Thyroid gland (tissue), 4 donors: ENCODE measurements around the gene LMBR1. TPM values are rescaled to one million over a fixed set of nuclear protein-coding genes. Genes with fewer than 3 reads are reported as not detected.

Experiments
- DNase-seq, 2 donors: peaks; one replicate each; pipeline ENCODE4 v3.0.0-alpha.2; 2019
- H3K27ac ChIP-seq, 3 donors: fragments of 200-600 bp; sonication (generic); 1 replicate in 2 of 3; 2 replicates in 1 of 3; pipeline ENCODE4 v1.5.1; 2016 to 2019; ENCODE audit warnings: mild to moderate bottlenecking in 1 of 3, moderate library complexity in 1 of 3
- H3K27me3 ChIP-seq: fragments of 200-600 bp; sonication (generic); one replicate; pipeline ENCODE4 v1.5.1; 2019
- H3K36me3 ChIP-seq, 2 donors: fragments of 200-600 bp; sonication (generic); one replicate each; pipeline ENCODE4 v1.5.1; 2016 to 2019
- H3K4me1 ChIP-seq, 2 donors: fragments of 200-600 bp; sonication (generic); one replicate each; pipeline ENCODE4 v1.5.1; 2017 to 2019
- H3K4me3 ChIP-seq, 3 donors: fragments of 200-600 bp; sonication (generic); replicated peaks in 1 of 3; 1 replicate in 2 of 3; 2 replicates in 1 of 3; pipeline ENCODE4 v1.5.1; 2016; ENCODE audit warnings: mild to moderate bottlenecking in 1 of 3
- H3K9me3 ChIP-seq: fragments of 200-600 bp; sonication (generic); one replicate; pipeline ENCODE4 v1.5.1; 2017
- CTCF ChIP-seq, 6 experiments: fragments of 200-600 bp in 3 of 6; fragments of 450-650 bp in 3 of 6; sonication (generic) in 3 of 6; IDR thresholded peaks; one replicate each; pipeline ENCODE4 v1.5.1; 2016 to 2019; ENCODE audit warnings: antibody characterized with exemption in 6 of 6, mild to moderate bottlenecking in 2 of 6, inconsistent platforms in 1 of 6, moderate library complexity in 1 of 6
- POLR2A ChIP-seq, 2 donors: fragments of 450-650 bp; IDR thresholded peaks; one replicate each; pipeline ENCODE4 v1.6.1; 2017; ENCODE audit warnings: antibody characterized with exemption in 2 of 2, mild to moderate bottlenecking in 2 of 2, moderate library complexity in 1 of 2
- WGBS, 2 donors: methylation state at CpG; one replicate each; pipeline ENCODE4 v1.1.5; 2017; 5-methylcytosine and 5-hydroxymethylcytosine counted together
- intact Hi-C: fragments of 100-400 bp; cut with DNase I; formaldehyde crosslinking; loops from one replicate; pipeline ENCODE4 v1.15.1; 2023
- total RNA-seq, 4 donors: library from RNA; depleted of rRNA; stranded (reverse); fragments of >200 nt; gene quantifications; one replicate each; pipeline ENCODE4 v1.2.3, GENCODE V29; 2016

The LMBR1 gene
- total RNA-seq, 4 donors from 2014 or later = 73.9 to 205 (median 113) TPM

- H3K4me3 ChIP-seq = no peak overlapping the region
- DNase-seq = no peak
- H3K27ac ChIP-seq = no peak overlapping the region
- 77 to 79% methylated on average over 4 of the region's 4 CpGs for WGBS, 2 donors
- H3K9me3 ChIP-seq = no peaks in the 10 kb centered on the region
- no peaks in the 10 kb centered on the region for H3K27me3 ChIP-seq
- no peaks in the 10 kb centered on the region for H3K4me1 ChIP-seq
- TF ChIP-seq POLR2A (IDR thresholded peaks at IDR 0.05) = no peak
- no peak for TF ChIP-seq CTCF (IDR thresholded peaks at IDR 0.05)
- intact Hi-C loops = no loop called here
- H3K36me3 ChIP-seq = no peaks in the 10 kb centered on the region
Measured at GRCh38 chr7:156791241-156791640, 101.7 kb downstream of the LMBR1 start.

DNA sequence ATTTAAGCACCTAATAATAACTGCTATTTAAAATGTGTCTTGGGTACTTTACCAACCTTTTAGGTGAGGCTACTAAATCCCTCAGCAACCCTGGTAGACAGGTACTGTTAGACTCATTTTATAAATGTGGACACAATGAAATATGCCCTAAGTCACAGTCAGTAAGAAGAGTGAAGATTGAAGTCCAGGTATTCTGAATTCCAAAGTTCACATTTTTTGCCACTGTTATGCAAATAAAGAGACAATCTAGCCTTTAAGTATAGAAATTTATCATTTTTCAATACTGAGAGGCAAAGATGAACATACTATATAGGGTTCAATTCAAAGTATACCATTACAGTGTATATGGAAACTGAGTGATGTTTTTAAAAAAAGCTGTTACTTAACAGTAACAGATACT lies 102.7 kb downstream of the LMBR1 start:
- intact Hi-C loops = no loop called here

DNA sequence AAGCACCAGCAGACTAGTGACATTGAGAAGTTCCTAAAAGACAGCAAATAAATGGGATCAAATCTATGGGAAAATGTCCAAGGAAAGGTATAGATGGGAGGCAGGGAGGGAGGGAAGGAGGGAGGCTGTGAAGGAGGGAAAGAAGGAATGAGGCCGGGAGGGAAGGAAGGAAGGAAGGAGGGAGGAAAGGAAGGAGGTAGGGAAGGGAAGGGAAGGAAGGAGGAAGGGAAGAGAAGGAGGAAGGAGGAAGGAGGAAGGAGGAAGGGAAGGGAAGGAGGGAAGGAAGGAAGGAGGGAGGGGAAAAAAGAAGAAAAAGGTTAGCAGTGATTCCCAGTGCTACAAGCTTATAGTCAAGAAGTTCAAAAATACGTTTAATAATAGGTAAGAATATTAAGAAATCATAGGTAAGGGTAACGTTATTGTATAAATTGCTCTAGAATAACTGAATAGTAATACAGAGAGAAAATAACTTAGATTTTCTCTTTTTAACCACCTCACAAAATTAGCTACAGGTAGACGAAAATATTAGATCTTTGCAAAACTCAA lies 106.9 kb downstream of the LMBR1 start:
- no peaks in the 10 kb centered on the region for H3K27me3 ChIP-seq
- 93 to 96% methylated on average over 4 of the region's 4 CpGs for WGBS, 2 donors
- no peaks in the 10 kb centered on the region for H3K4me1 ChIP-seq
- no peak overlapping the region for H3K4me3 ChIP-seq
- intact Hi-C loops = no loop called here
- TF ChIP-seq POLR2A (IDR thresholded peaks at IDR 0.05) = no peak
- TF ChIP-seq CTCF (IDR thresholded peaks at IDR 0.05) = no peak
- DNase-seq = no peak
- no peaks in the 10 kb centered on the region for H3K9me3 ChIP-seq
- H3K36me3 ChIP-seq = no peaks in the 10 kb centered on the region
- no peak overlapping the region for H3K27ac ChIP-seq

More for the DNA sequence above, 102.7 kb downstream of the LMBR1 start:
- no peak overlapping the region for H3K27ac ChIP-seq
- no peaks in the 10 kb centered on the region for H3K9me3 ChIP-seq
- no peak overlapping the region for H3K4me3 ChIP-seq
- no peak for DNase-seq
- no peaks in the 10 kb centered on the region for H3K36me3 ChIP-seq
- H3K27me3 ChIP-seq = no peaks in the 10 kb centered on the region
- TF ChIP-seq CTCF (IDR thresholded peaks at IDR 0.05) = no peak
- TF ChIP-seq POLR2A (IDR thresholded peaks at IDR 0.05) = no peak
- no peaks in the 10 kb centered on the region for H3K4me1 ChIP-seq

- TF ChIP-seq POLR2A (IDR thresholded peaks at IDR 0.05) = no peak
- no peak for TF ChIP-seq CTCF (IDR thresholded peaks at IDR 0.05)
- no peaks in the 10 kb centered on the region for H3K36me3 ChIP-seq
- no peak for DNase-seq
- intact Hi-C loops = no loop called here
- H3K27ac ChIP-seq = no peak overlapping the region
- H3K4me1 ChIP-seq = no peaks in the 10 kb centered on the region
- no peaks in the 10 kb centered on the region for H3K9me3 ChIP-seq
- no peak overlapping the region for H3K4me3 ChIP-seq
- WGBS, 2 donors = 96 to 97% methylated on average over 4 of the region's 4 CpGs
- no peaks in the 10 kb centered on the region for H3K27me3 ChIP-seq
Measured at GRCh38 chr7:156783864-156784263, 109.1 kb downstream of the LMBR1 start.

GRCh38 chr7:156781972-156782371 lies 111.0 kb downstream of the LMBR1 start:
- no peak for DNase-seq
- no peak overlapping the region for H3K27ac ChIP-seq
- WGBS, 2 donors = 95% methylated on average over 2 of the region's 2 CpGs
- intact Hi-C loops = no loop called here
- H3K36me3 ChIP-seq = no peaks in the 10 kb centered on the region
- H3K4me3 ChIP-seq = no peak overlapping the region
- no peaks in the 10 kb centered on the region for H3K27me3 ChIP-seq
- H3K9me3 ChIP-seq = no peaks in the 10 kb centered on the region
- TF ChIP-seq POLR2A (IDR thresholded peaks at IDR 0.05) (no peak), CTCF (IDR thresholded peaks at IDR 0.05) (no peak)
- no peaks in the 10 kb centered on the region for H3K4me1 ChIP-seq
